Measurements from ENCODE around the gene NPTX2. TPM values are rescaled to one million over a fixed set of nuclear protein-coding genes. Genes with fewer than 3 reads are reported as not detected.

NPTX2 gene
- total RNA-seq, 1 experiment from 2014 or later, result not detected

- DNase-seq (ENCODE audit: low spot score), result no peak
Measured at GRCh38 chr7:98653601-98654310, 36.7 kb downstream of the NPTX2 start.

- DNase-seq (ENCODE audit: low spot score), result no peak
Measured at GRCh38 chr7:98654524-98655272, 37.6 kb downstream of the NPTX2 start.

GRCh38 chr7:98655611-98656010, 38.5 kb downstream of the NPTX2 start:
- no peak for DNase-seq (ENCODE audit: low spot score)

- no peak for DNase-seq (ENCODE audit: low spot score)
Measured at GRCh38 chr7:98656899-98657298, 39.8 kb downstream of the NPTX2 start.

- DNase-seq (ENCODE audit: low spot score), result no peak
Measured at GRCh38 chr7:98657736-98658135, 40.7 kb downstream of the NPTX2 start.

GRCh38 chr7:98659756-98660155, 42.7 kb downstream of the NPTX2 start:
- DNase-seq (ENCODE audit: low spot score), result no peak

- DNase-seq (ENCODE audit: low spot score), result no peak
Measured at GRCh38 chr7:98661607-98662006, 44.5 kb downstream of the NPTX2 start.

- DNase-seq (ENCODE audit: low spot score), result no peak
Measured at GRCh38 chr7:98662289-98662688, 45.2 kb downstream of the NPTX2 start.

GRCh38 chr7:98664882-98665281, 47.8 kb downstream of the NPTX2 start:
- no peak for DNase-seq (ENCODE audit: low spot score)

GRCh38 chr7:98668255-98668654, 51.2 kb downstream of the NPTX2 start:
- no peak for DNase-seq (ENCODE audit: low spot score)

GRCh38 chr7:98669329-98670000, 52.4 kb downstream of the NPTX2 start:
- no peak for DNase-seq (ENCODE audit: low spot score)

- DNase-seq (ENCODE audit: low spot score), result no peak
Measured at GRCh38 chr7:98670186-98670585, 53.1 kb downstream of the NPTX2 start.

GRCh38 chr7:98671733-98672331, 54.7 kb downstream of the NPTX2 start:
- DNase-seq (ENCODE audit: low spot score), result no peak

GRCh38 chr7:98674461-98674860, 57.4 kb downstream of the NPTX2 start:
- no peak for DNase-seq (ENCODE audit: low spot score)

GRCh38 chr7:98674881-98675280, 57.8 kb downstream of the NPTX2 start:
- no peak for DNase-seq (ENCODE audit: low spot score)

- DNase-seq (ENCODE audit: low spot score), result no peak
Measured at GRCh38 chr7:98678215-98678614, 61.1 kb downstream of the NPTX2 start.

Other genes with a start within 250 kb of the NPTX2 start
- 22.5 and 23.8 TPM in 2 replicates for gene BAIAP2L1, start 216.2 kb upstream of the NPTX2 start, total RNA-seq (2014; rRNA removed; shearing (Covaris generic))

Data from H4 (cell line).